MM.1S (cell line): ENCODE data around the gene DIAPH3.

Source experiments
- CTCF ChIP-seq: fragments of 300-600 bp; sonication (generic); IDR thresholded peaks from 2 replicates; pipeline ENCODE4 v1.5.1; 2016; ENCODE audit warnings: antibody characterized with exemption, low read length, mixed read lengths
- EZH2 ChIP-seq: fragments of 300-600 bp; sonication (generic); optimal IDR thresholded peaks from 2 replicates; pipeline ENCODE3; 2017; ENCODE audit warnings: low read depth, mild to moderate bottlenecking, antibody characterized with exemption, low read length, mixed read lengths

- TF ChIP-seq EZH2 (no peak), CTCF (no peak)
Observed at GRCh38 chr13:59738921-59739320, 424.8 kb downstream of the DIAPH3 start.
